HG03039 (cell line): Measurements from ENCODE around the gene ATOH7.
"Not testable (repeated sequence)": the region's sequence is repeated elsewhere in the genome, so short reads cannot be mapped to it uniquely, and the experiment has no call there.

ENCODE experiments used
- ATAC-seq: cut with Tn5 transposase; IDR thresholded peaks from one replicate; pipeline ENCODE4 v1.9.1; 2021; ENCODE audit warnings: mild to moderate bottlenecking, moderate library complexity; ENCODE audit not compliant: unreplicated experiment

ATOH7 gene

DNA sequence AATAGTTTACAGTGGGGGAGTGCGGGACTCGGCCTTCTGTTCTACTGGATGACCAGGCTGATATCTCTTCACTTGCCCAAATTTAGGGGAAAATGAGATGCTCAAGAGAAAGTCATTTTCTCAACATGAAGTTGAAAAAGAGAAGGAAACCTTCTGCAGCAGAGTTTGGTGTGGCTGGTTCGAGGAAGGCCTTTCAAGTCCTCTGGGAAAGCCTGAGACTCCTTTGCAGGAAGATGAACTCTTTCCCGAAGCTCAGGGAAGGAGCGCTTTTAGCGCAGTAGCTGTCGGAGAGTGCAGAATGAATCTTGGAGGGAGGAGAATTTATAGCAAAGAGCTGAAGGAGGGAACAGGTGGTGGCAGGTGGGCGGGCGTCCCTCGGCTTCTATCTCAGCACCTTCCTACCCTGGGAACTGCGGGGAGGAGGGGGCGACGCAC lies at the start of gene ATOH7:
Gene ATOH7 (minus strand): TSS at position 297 of the 435 bp plus-strand sequence. CDS start 436 bp downstream, outside the sequence.
- ATAC-seq = no peak

GRCh38 chr10:68280758-68281157 lies 48.8 kb upstream of the ATOH7 start:
- no peak for ATAC-seq

DNA sequence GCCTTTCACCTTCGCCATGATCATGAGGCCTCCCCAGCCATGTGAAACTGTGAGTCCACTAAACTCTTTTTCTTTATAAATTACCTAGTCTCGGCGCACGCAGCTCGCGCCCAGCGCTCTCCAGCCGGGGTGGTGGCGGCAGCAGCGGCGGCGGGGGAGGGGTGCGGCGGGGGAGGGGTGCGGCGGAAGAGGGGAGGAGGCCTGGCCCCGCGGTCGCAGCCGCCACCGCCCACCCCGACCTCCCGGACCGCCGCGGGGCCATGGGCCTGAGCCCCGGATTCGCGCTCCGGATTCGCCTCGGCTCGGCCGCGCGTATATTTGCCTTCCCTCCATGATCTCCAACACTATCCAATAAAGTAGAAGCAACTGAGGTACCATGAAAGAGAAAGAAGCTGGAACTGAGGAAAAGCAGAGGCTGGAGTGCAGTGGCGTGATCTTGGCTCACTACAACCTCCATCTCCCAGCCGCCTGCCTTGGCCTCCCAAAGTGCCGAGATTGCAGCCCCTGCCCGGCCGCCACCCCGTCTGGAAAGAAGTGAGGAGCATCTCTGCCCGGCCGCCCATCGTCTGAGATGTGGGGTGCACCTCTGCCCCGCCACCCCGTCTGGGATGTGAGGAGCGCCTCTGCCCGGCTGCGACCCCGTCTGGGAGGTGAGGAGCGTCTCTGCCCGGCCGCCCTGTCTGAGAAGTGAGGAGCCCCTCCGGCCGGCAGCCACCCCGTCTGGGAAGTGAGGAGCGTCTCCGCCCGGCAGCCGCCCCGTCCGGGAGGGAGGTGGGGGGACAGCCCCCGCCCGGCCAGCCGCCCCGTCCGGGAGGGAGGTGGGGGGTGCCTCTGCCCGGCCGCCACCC lies 47.2 kb upstream of the ATOH7 start:
- ATAC-seq = not testable (repeated sequence)

GRCh38 chr10:68277814-68278213 lies 45.9 kb upstream of the ATOH7 start:
- ATAC-seq = not testable (repeated sequence)

DNA sequence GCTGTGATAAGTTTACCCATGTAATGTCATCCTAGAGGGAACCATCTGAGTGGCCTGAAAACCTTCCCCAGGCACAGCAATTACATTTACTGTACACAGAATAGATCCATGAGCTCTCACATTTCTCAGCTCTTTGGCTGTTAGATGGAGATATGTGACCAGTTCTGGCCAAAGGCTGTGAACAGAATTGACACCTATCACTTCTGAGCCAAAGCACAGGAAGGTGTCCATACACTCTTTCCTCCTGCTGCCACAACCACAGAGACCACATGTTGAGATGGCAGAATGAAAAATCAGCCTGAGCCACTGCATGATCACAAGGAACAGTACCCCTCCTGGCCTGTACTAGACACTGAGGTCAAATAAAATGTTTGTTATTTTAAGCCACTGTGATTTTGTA lies 44.3 kb upstream of the ATOH7 start:
- no peak for ATAC-seq

GRCh38 chr10:68275600-68276126 lies 43.8 kb upstream of the ATOH7 start:
- ATAC-seq = no peak

DNA sequence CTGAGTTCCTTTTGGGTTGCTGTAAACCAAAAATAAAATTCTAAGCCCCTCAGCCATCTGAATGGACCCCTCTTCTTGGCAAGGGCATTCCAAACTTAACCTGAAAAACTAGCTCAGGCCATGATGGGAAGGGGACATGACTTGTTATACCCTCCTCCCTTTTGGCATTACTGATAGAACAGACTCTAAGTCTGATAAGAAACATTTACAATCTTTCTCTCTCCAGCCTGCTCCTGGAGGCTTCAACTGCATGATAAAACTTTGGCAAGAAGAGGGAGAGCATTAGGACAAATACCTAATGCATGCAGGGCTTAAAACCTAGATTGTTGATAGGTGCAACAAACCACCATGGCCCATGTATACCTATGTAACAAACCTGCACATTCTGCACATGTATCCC lies 40.9 kb upstream of the ATOH7 start:
- ATAC-seq = no peak

DNA sequence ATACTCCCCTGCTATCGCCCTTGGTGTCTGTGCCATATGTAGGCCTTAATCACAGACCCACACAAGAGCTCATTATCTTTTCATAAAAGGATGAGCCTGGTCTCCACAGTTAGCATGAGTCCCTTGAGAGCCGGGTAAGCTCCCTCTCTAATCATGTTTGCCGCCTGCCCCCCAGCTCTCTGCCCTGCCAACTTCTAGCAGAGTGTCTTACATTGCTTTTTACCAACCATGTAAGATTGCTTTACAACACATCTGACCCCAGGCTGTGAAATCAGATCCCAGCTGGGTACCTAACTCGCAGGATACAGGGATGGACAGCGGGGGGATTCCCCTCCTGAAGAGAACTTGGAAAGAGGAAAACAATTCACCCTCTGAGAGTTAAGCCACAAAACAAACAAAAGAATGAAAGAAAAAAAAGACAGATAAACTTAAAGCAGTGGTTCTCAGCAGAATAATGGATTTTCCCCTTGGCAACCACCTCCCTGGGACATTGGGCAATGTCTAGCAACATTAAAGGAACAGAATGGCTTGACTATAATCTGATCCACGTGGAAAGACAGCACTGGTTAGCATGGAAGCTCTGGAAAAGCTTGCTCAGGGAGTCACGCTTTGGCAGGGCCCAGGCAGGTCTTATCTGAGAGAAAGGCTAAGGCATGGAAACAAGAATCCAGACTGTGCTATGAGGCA lies 39.4 kb upstream of the ATOH7 start:
- no peak for ATAC-seq

- no peak for ATAC-seq
Measured at GRCh38 chr10:68269562-68270290, 37.8 kb upstream of the ATOH7 start.

- no peak for ATAC-seq
Measured at GRCh38 chr10:68261132-68261856, 29.4 kb upstream of the ATOH7 start.

DNA sequence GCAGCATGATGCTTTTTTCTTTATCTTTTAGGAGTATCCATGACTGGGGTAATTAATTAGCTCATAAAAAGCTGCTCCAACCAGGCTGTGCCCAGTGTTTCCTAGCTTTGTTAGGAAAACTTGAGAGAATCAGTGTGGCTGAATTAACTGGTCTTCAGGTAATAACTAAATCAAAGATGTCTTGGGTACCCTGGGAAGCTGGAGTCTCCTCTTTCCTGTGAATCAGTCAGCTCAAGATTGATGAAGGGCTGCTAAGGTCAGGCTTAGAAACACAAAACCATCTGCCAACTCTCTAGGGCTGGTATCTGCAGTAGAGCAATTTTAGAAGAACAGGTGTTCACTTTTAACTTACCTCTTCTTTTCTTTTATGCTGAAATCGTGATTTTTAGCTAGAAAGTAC lies 21.4 kb upstream of the ATOH7 start:
- no peak for ATAC-seq

DNA sequence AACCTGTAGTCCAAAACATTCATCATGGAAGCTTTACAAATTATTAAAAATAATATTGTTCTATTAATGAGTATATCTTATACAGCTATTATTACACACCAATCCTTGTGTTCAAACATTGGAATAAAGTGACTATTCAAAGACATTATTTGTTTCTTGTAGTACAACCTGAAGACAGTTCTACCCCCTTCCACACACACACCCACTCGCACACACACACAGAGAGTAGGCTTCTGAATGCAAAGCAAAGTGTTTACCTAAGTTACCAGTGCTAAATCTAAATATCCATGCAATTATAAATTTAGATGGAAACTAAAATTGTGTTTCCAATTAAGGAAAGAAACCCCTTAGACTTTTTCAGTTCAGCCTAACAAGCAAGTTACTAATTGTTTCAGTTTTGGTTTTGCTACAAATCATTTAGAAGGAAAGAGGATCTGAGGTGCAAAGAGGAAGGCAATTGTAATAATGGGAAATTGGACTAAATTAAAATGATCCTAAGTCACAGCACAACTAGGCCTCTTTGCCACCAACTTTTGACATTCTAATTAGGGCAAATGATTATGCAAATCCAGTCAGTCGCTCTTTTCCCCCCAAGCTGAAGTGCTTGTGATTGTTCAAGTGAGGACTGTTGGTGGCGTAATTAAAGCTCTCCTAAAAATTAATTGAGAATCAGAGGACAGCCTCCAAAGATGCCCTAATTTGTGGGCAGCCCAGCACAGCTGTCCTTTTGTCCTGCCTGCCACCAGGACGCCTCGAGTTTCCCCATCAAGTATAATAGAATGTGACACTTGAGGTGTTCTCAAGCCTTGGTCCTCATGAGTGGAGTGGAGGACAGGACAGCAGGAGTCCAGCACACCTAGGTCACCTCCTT lies 19.9 kb upstream of the ATOH7 start:
- no peak for ATAC-seq

GRCh38 chr10:68251151-68251550 lies 19.2 kb upstream of the ATOH7 start:
- no peak for ATAC-seq

DNA sequence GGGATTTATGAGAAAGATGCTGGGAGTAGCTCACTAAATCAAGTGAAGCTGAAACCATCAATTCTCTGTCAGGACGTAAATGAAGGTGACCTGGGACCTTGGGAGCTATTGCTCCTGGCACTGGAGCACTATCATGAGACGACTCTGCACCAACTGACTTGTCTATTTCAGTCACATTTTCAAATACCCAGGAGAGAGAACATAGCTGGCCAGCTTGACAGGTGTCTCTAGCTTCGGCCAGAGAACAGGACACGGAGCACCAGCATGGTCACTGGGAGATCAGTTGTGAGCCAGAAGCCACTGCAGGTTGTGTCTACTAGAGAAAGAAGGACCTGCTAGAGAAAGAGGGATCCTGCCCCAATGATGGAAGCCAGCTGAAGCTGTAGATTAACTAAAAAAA lies 17.4 kb upstream of the ATOH7 start:
- no peak for ATAC-seq

- ATAC-seq = no peak
Measured at GRCh38 chr10:68247931-68248330, 16.0 kb upstream of the ATOH7 start.

DNA sequence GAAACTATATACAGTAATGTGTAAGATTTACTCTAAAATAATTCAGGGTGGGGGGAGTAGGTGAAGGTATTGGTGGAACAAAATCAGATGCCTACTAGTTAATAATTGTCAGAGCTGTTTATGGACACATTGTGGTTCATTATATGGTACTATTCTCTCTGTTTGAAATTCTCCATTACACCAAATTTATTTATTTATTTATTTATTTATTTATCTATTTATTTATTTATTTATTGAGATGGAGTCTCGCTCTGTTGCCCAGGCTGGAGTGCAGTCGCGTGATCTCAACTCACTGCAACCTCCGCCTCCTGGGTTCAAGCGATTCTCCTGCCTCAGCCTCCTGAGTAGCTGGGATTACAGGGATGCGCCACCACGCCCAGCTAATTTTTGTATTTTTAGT lies 14.5 kb upstream of the ATOH7 start:
- not testable (repeated sequence) for ATAC-seq

DNA sequence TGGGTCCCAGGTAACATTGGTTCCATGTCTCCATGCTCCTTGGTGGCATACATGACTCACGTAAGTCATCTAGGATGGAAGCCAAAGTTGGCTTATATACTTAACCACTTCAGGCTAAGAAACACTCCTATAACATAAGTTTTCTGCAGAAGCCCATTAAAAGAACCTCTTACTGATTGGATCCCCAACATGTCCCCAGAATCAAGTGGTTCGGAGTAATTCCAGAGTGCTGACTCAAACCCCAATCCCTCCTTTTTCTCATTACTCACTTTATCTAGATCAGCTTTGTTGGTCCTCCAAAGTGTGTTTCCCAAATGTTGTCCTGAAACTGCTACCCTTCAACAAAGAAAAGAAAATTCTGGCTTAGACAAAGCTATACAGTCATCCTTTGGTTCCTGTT lies 10.1 kb upstream of the ATOH7 start:
- ATAC-seq = no peak

DNA sequence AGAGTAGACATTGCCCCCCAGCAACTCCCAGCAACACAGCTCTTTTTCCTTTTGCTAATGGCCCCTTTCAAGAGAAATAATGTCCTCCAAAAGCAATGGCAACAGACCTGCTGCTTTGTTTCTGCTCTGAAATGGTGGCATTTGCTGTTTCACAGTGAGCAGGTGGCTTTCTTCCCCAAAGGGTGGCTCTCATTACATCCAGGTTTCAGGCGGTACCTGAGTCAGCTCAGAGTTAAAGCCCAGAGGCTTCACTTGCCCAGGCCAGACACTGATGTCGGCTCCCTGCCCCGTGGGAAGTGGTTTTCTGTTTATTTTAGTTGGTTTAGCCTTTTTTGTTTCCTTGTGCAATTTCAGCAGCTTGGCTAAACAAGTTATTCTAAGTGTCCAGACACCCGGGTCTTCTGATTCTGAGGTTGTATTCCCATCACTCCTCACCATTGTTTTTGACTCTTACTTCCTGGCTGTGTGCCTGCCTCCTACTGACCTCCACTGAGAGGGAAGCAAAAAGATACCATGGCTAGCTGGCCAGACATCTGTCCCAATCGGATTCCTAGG lies 7.8 kb upstream of the ATOH7 start:
- ATAC-seq = no peak

DNA sequence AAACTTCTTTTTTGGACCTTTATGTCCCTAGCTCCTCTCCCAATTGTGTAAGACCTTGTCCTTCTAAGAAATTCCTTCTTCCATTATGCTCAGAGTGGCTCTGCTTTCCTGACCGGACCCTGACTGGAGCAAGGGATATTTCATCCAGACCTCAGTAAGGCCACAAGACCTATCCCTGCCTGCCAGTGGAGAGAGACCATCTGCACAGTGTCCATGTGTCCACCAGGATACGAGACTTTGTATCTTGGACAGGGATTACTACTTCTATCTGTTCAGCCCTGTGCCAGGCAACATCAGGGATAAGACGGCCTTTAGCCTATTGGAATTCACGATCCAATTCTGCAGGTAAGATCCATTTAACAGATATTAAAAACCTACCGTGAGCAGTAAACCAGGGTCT lies 7.2 kb upstream of the ATOH7 start:
- ATAC-seq = no peak
